HepG2 (cell line): ENCODE data around the gene RNASE8. TPM values are rescaled to one million over a fixed set of nuclear protein-coding genes. Genes with fewer than 3 reads are reported as not detected.

Experiments used
- ARID3A ChIP-seq: IDR thresholded peaks from 2 replicates; pipeline ENCODE4 v1.6.1; 2012; ENCODE audit warnings: low read depth, low read length, improper control_type of control experiment
- BRCA1 ChIP-seq: sonication (generic); formaldehyde crosslinking; IDR thresholded peaks from 2 replicates; pipeline ENCODE4 v1.4.0; 2020; ENCODE audit warnings: missing genetic modification reagents
- CCAR2 ChIP-seq: fragments of 200-400 bp; formaldehyde crosslinking; optimal IDR thresholded peaks from 2 replicates; pipeline ENCODE3; 2018; ENCODE audit warnings: low read depth, mild to moderate bottlenecking, low read length, moderate library complexity
- CHCHD3 ChIP-seq: sonication (generic); formaldehyde crosslinking; IDR thresholded peaks from 2 replicates; pipeline ENCODE4 v1.8.0; 2022; ENCODE audit warnings: mild to moderate bottlenecking, missing genetic modification reagents, moderate library complexity
- IKZF5 ChIP-seq: IDR thresholded peaks from 2 replicates; pipeline ENCODE4 v1.6.1; 2018; ENCODE audit warnings: missing genetic modification reagents, mild to moderate bottlenecking, missing compliant biosample characterization
- IRF2 ChIP-seq: IDR thresholded peaks from 2 replicates; pipeline ENCODE4 v1.6.1; 2018; ENCODE audit warnings: missing genetic modification reagents, missing compliant biosample characterization
- JUN ChIP-seq: sonication (generic); formaldehyde crosslinking; IDR thresholded peaks from 2 replicates; pipeline ENCODE4 v1.4.0; 2020; ENCODE audit warnings: mild to moderate bottlenecking, missing genetic modification reagents
- KLF13 ChIP-seq: sonication (generic); formaldehyde crosslinking; IDR thresholded peaks from 2 replicates; pipeline ENCODE4 v1.4.0; 2020; ENCODE audit warnings: mild to moderate bottlenecking, missing genetic modification reagents
- MLXIP ChIP-seq: sonication (generic); formaldehyde crosslinking; IDR thresholded peaks from 2 replicates; pipeline ENCODE4 v1.9.0; 2021; ENCODE audit warnings: missing genetic modification reagents, borderline replicate concordance
- NR2F1 ChIP-seq, 2 experiments: fragments of 450-650 bp in 1 of 2; formaldehyde crosslinking in 1 of 2; IDR thresholded peaks; 2 replicates each; pipeline versions ENCODE4 v1.5.0 to v1.6.1; 2016 to 2020; ENCODE audit warnings: mild to moderate bottlenecking in 1 of 2, missing compliant biosample characterization in 1 of 2, missing genetic modification reagents in 1 of 2, moderate library complexity in 1 of 2
- NR2F6 ChIP-seq, 2 experiments: IDR thresholded peaks; 2 replicates each; pipeline ENCODE4 v1.6.1; 2016; ENCODE audit warnings: antibody characterized with exemption in 1 of 2, mild to moderate bottlenecking in 1 of 2
- PHF21A ChIP-seq: sonication (generic); formaldehyde crosslinking; IDR thresholded peaks from 2 replicates; pipeline ENCODE4 v1.5.0; 2020; ENCODE audit warnings: mild to moderate bottlenecking, missing genetic modification reagents
- RBAK ChIP-seq: sonication (generic); formaldehyde crosslinking; IDR thresholded peaks from 2 replicates; pipeline ENCODE4 v1.5.1; 2020; ENCODE audit warnings: mild to moderate bottlenecking, missing genetic modification reagents
- REL ChIP-seq: sonication (generic); formaldehyde crosslinking; conservative IDR thresholded peaks from 2 replicates; pipeline ENCODE4 v1.8.0; 2022; ENCODE audit warnings: mild to moderate bottlenecking, missing genetic modification reagents, moderate library complexity
- TCF7L2 ChIP-seq: IDR thresholded peaks from 2 replicates; pipeline ENCODE4 v1.6.1; 2011; ENCODE audit warnings: mild to moderate bottlenecking, low read depth, low read length, moderate library complexity
- ZEB1 ChIP-seq: IDR thresholded peaks from 2 replicates; pipeline ENCODE4 v1.6.1; 2012; ENCODE audit warnings: mild to moderate bottlenecking, low read depth, inconsistent platforms; ENCODE audit not compliant: insufficient replicate concordance
- ZHX1 ChIP-seq: sonication (generic); formaldehyde crosslinking; IDR thresholded peaks from 2 replicates; pipeline ENCODE4 v1.8.1; 2022; ENCODE audit warnings: low read depth, mild to moderate bottlenecking, missing genetic modification reagents
- ZNF331 ChIP-seq: sonication (generic); formaldehyde crosslinking; IDR thresholded peaks from 2 replicates; pipeline ENCODE4 v1.4.0; 2020; ENCODE audit warnings: missing genetic modification reagents
- ZNF580 ChIP-seq: IDR thresholded peaks from 2 replicates; pipeline ENCODE4 v1.6.1; 2016; ENCODE audit warnings: low read depth, borderline replicate concordance
- ZNF607 ChIP-seq: sonication (generic); formaldehyde crosslinking; IDR thresholded peaks from 2 replicates; pipeline ENCODE4 v1.5.1; 2020; ENCODE audit warnings: missing genetic modification reagents, mild to moderate bottlenecking, borderline replicate concordance
- polyA plus RNA-seq, 8 experiments: library from polyadenylated mRNA; depleted of rRNA in 3 of 8; stranded (reverse) in 7 of 8; unstranded in 1 of 8; fragments of >200 nt; fragmentation: Illumina TruSeq in 4 of 8; extraction: Trizol in 4 of 8; gene quantifications; 2 replicates each; pipeline versions ENCODE4 v1.2.1 to v1.2.3, GENCODE V29; 2011 to 2016; ENCODE audit warnings: low read depth in 4 of 8, missing spikeins in 1 of 8, mixed read lengths in 1 of 8; ENCODE audit not compliant: insufficient read depth in 1 of 8
- total RNA-seq, 5 experiments: library from RNA; depleted of rRNA; stranded (reverse); fragments of >200 nt; fragmentation: Illumina TruSeq; extraction: Trizol; gene quantifications; 2 replicates each; pipeline ENCODE4 v1.2.3, GENCODE V29; 2016; ENCODE audit warnings: low read depth in 1 of 5

RNASE8 gene
- total and polyA plus RNA-seq, 2 of the 13 experiments (the other 11 are each of a cell fraction or from before 2014, with no cell fraction given): not detected

GRCh38 chr14:21039585-21040369 lies 17.8 kb upstream of the RNASE8 start (continued):
- TF ChIP-seq ZEB1 (no peak), NR2F6 (IDR thresholded peaks at IDR 0.05) (no peak; the same call in 1 of the 2 replicates), NR2F6 (CRISPR knock-in tag; IDR thresholded peaks at IDR 0.05) (0 out of 2 replicates have a peak, but pooled peaks have one; percentile 31), CCAR2 (no peak), NR2F1 (CRISPR knock-in tag; IDR thresholded peaks at IDR 0.05) (no peak), ARID3A (no peak), ZHX1 (CRISPR knock-in tag) (no peak), BRCA1 (CRISPR knock-in tag) (no peak), ZNF607 (CRISPR knock-in tag) (no peak), MLXIP (CRISPR knock-in tag) (no peak), ZNF580 (CRISPR knock-in tag) (peak; percentile 51; the same call in 1 of the 2 replicates), JUN (CRISPR knock-in tag) (no peak), PHF21A (CRISPR knock-in tag) (no peak), TCF7L2 (no peak), RBAK (CRISPR knock-in tag) (no peak), ZNF331 (peak; percentile 21; the same call in 1 of the 2 replicates), KLF13 (CRISPR knock-in tag) (no peak), IRF2 (peak; percentile 40; the same call in 1 of the 2 replicates), CHCHD3 (CRISPR knock-in tag) (no peak), REL (CRISPR knock-in tag) (no peak), IKZF5 (CRISPR knock-in tag) (0 out of 2 replicates have a peak, but pooled peaks have one; percentile 26)
